GM23338 (cell line): Measurements from ENCODE around the gene DNAJC8. TPM values are rescaled to one million over a fixed set of nuclear protein-coding genes. Genes with fewer than 3 reads are reported as not detected.

Source experiments
- ATAC-seq: fragments of 200-7000 bp; cut with Tn5 transposase; 3 replicates; pipeline ENCODE4 v1.9.1; 2020
- DNase-seq: peaks from one replicate; pipeline ENCODE4 v3.0.0-alpha.2; 2015; ENCODE audit warnings: low spot score
- H2AFZ ChIP-seq: fragments of 200-600 bp; sonication (generic); 2 replicates; pipeline ENCODE4 v1.8.0; 2016; ENCODE audit warnings: antibody characterized with exemption, mild to moderate bottlenecking, moderate library complexity
- H3F3A ChIP-seq: fragments of 200-600 bp; sonication (generic); replicated peaks from 2 replicates; pipeline ENCODE4 v1.8.0; 2017; ENCODE audit warnings: antibody characterized with exemption, mixed run types, low read depth
- H3K27ac ChIP-seq: fragments of 200-600 bp; sonication (generic); 2 replicates; pipeline ENCODE4 v1.6.1; 2016; ENCODE audit warnings: low read depth
- H3K27me3 ChIP-seq: fragments of 200-600 bp; sonication (generic); 2 replicates; pipeline ENCODE4 v1.8.0; 2016; ENCODE audit warnings: mild to moderate bottlenecking, mixed run types, moderate library complexity; ENCODE audit not compliant: insufficient read depth
- H3K36me3 ChIP-seq: fragments of 200-600 bp; sonication (generic); 2 replicates; pipeline ENCODE4 v1.8.0; 2016; ENCODE audit warnings: mild to moderate bottlenecking; ENCODE audit not compliant: insufficient read depth
- H3K4me1 ChIP-seq: fragments of 200-600 bp; sonication (generic); 2 replicates; pipeline ENCODE4 v1.8.0; 2016; ENCODE audit warnings: mild to moderate bottlenecking, moderate library complexity; ENCODE audit not compliant: insufficient read depth
- H3K4me2 ChIP-seq: fragments of 200-600 bp; sonication (generic); 2 replicates; pipeline ENCODE4 v1.7.1; 2017; ENCODE audit warnings: mixed run types
- H3K4me3 ChIP-seq: fragments of 200-600 bp; sonication (generic); 2 replicates; pipeline ENCODE4 v1.6.1; 2016; ENCODE audit warnings: mixed run types
- H3K79me2 ChIP-seq: fragments of 200-600 bp; sonication (generic); replicated peaks from 2 replicates; pipeline ENCODE4 v1.8.0; 2017; ENCODE audit warnings: mild to moderate bottlenecking; ENCODE audit not compliant: insufficient read depth
- H3K9me2 ChIP-seq: fragments of 200-600 bp; sonication (generic); 2 replicates; pipeline ENCODE4 v1.8.0; 2017; ENCODE audit not compliant: insufficient read depth
- H4K20me1 ChIP-seq: fragments of 200-600 bp; sonication (generic); replicated peaks from 2 replicates; pipeline ENCODE4 v1.8.0; 2017; ENCODE audit warnings: mild to moderate bottlenecking; ENCODE audit not compliant: insufficient read depth
- H3K27ac Mint-ChIP-seq: 2 replicates; pipeline ENCODE4 v1.8.0; 2020; ENCODE audit warnings: inconsistent platforms, mild to moderate bottlenecking, moderate library complexity, mixed read lengths
- H3K27me3 Mint-ChIP-seq: 3 replicates; pipeline ENCODE4 v1.8.0; 2022; ENCODE audit warnings: low read depth, mild to moderate bottlenecking, moderate library complexity, mixed read lengths, inconsistent platforms; ENCODE audit not compliant: insufficient read depth, poor library complexity
- H3K36me3 Mint-ChIP-seq: 3 replicates; pipeline ENCODE4 v1.8.0; 2021; ENCODE audit warnings: low read depth, mild to moderate bottlenecking, inconsistent platforms, moderate library complexity, mixed read lengths
- H3K4me1 Mint-ChIP-seq: 3 replicates; pipeline ENCODE4 v1.8.0; 2020; ENCODE audit warnings: mild to moderate bottlenecking, inconsistent platforms, mixed read lengths
- H3K4me3 Mint-ChIP-seq: 3 replicates; pipeline ENCODE4 v1.8.0; 2021; ENCODE audit warnings: moderate library complexity, mild to moderate bottlenecking, inconsistent platforms, mixed read lengths
- H3K9me3 Mint-ChIP-seq: 3 replicates; pipeline ENCODE4 v1.8.0; 2020; ENCODE audit warnings: moderate library complexity, mild to moderate bottlenecking, inconsistent platforms, mixed read lengths
- CREB1 ChIP-seq: fragments of 250-450 bp; sonication (Bioruptor Pico); IDR thresholded peaks from 2 replicates; pipeline ENCODE4 v1.5.0; 2020; ENCODE audit warnings: low read depth, mild to moderate bottlenecking, moderate library complexity
- EZH2 ChIP-seq: fragments of 200-600 bp; sonication (generic); IDR thresholded peaks from one replicate; pipeline ENCODE4 v1.8.0; 2017; ENCODE audit warnings: antibody characterized with exemption, mild to moderate bottlenecking, low read depth; ENCODE audit not compliant: unreplicated experiment
- JUNB ChIP-seq: IDR thresholded peaks from one replicate; pipeline ENCODE4 v1.6.1; 2016; ENCODE audit warnings: antibody characterized with exemption; ENCODE audit not compliant: unreplicated experiment
- POLR2AphosphoS5 ChIP-seq: IDR thresholded peaks from 2 replicates; pipeline ENCODE4 v1.6.1; 2016; ENCODE audit warnings: antibody characterized with exemption, low read depth
- STAT1 ChIP-seq: IDR thresholded peaks from one replicate; pipeline ENCODE4 v1.6.1; 2016; ENCODE audit warnings: antibody characterized with exemption; ENCODE audit not compliant: unreplicated experiment
- ZNF114 ChIP-seq: fragments of 250-450 bp; sonication (Bioruptor Pico); IDR thresholded peaks from 2 replicates; pipeline ENCODE4 v1.5.0; 2020; ENCODE audit warnings: mild to moderate bottlenecking, moderate library complexity
- ZNF331 ChIP-seq: fragments of 250-450 bp; sonication (Bioruptor Pico); IDR thresholded peaks from 2 replicates; pipeline ENCODE4 v1.5.0; 2020; ENCODE audit warnings: low read depth, mild to moderate bottlenecking, moderate library complexity
- polyA plus RNA-seq: library from polyadenylated mRNA; unstranded; fragments of >200 nt; fragmentation: Nextera tagmentation; extraction: Ambion mirVana; gene quantifications from 2 replicates; pipeline ENCODE4 v1.2.1, GENCODE V29; 2016
- total RNA-seq: library from RNA; depleted of rRNA; stranded (reverse); fragments of >200 nt; shearing (Covaris generic); gene quantifications from 2 replicates; pipeline ENCODE4 v1.2.3, GENCODE V29; 2014
- TF ChIP-seq, protein P1 (sequence below): fragments of 250-450 bp; sonication (Bioruptor Pico); IDR thresholded peaks from 2 replicates; pipeline ENCODE4 v1.5.0; 2020; ENCODE audit warnings: mild to moderate bottlenecking, moderate library complexity
- TF ChIP-seq, protein P2 (sequence below), 2 experiments: fragments of 200-600 bp in 1 of 2; sonication (generic) in 1 of 2; conservative IDR thresholded peaks; 2 replicates each; pipeline versions ENCODE4 v1.5.1 to v1.6.1; 2016 to 2017; ENCODE audit warnings: antibody characterized with exemption in 2 of 2, low read depth in 2 of 2, mild to moderate bottlenecking in 2 of 2, moderate library complexity in 1 of 2
- TF ChIP-seq, protein P3 (sequence below): IDR thresholded peaks from 2 replicates; pipeline ENCODE4 v1.6.1; 2016; ENCODE audit warnings: antibody characterized with exemption

DNAJC8 gene
- total and polyA plus RNA-seq, 2 experiments from 2014 or later = 67.3 to 210 TPM

DNA sequence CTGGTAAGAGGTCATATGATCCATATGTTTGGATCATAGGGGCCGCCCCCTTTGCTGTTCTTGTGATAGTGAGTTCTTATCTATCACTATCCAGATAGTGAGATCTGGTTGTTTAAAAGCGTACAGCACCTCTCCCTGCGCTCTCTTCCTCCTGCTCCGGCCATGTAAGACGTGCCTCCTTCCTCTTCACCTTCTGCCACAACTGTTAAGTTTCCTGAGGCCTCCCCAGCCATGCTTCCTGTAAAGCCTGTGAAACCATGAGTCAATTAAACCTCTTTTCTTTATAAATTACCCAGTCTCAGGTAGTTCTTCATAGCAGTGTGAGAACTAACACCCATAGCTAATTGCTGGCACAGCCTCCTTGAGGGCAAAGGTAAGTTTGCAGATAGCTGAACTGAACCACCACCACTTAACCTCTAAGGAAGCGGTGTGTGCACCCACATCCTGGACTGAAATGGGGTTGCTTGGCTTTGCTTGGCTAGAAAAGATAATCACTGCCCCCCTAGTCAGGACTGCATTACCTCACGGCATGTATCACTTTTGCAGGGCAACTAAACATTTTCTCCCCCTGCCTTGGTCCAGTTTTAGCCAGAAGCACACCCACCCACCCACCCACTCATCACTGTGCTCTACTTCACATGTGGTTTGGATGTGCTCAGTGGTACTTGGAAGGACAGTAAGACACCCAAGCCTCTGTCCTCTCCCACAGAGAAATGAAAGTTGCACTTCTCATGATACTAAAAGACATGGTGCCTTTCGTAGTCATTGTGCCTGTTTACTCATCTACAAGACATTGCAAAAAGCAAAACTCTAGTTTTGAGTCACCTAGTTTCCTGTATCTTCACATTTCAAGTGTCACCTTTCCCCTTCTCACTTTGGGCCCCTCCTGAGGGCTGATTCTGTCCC lies 33.2 kb downstream of the DNAJC8 start:
- no peak overlapping the region for H3K4me3 ChIP-seq
- H3K36me3 ChIP-seq = peaks cover 38% of the 10 kb centered on the region
- H3K4me1 ChIP-seq = peaks cover 24% of the 10 kb centered on the region
- no peak overlapping the region for H3K27ac ChIP-seq
- no peak overlapping the region for H3K4me3 Mint-ChIP-seq
- no peak overlapping the region for H2AFZ ChIP-seq
- no peaks in the 10 kb centered on the region for H3K79me2 ChIP-seq
- no peaks in the 10 kb centered on the region for H3K9me2 ChIP-seq
- peaks cover 56% of the 10 kb centered on the region for H3K36me3 Mint-ChIP-seq
- H3K4me1 Mint-ChIP-seq = peaks cover 19% of the 10 kb centered on the region
- peaks cover 21% of the 10 kb centered on the region; the same call in 1 of the 2 replicates for H3F3A ChIP-seq
- H3K27ac Mint-ChIP-seq = no peak overlapping the region
- H3K4me2 ChIP-seq = no peak overlapping the region
- ATAC-seq (no peak), DNase-seq (no peak)
- H4K20me1 ChIP-seq = peaks cover 2% of the 10 kb centered on the region; the same call in 1 of the 2 replicates
- no peaks in the 10 kb centered on the region for H3K27me3 ChIP-seq
- no peaks in the 10 kb centered on the region for H3K9me3 Mint-ChIP-seq
- TF ChIP-seq, protein P1, sequence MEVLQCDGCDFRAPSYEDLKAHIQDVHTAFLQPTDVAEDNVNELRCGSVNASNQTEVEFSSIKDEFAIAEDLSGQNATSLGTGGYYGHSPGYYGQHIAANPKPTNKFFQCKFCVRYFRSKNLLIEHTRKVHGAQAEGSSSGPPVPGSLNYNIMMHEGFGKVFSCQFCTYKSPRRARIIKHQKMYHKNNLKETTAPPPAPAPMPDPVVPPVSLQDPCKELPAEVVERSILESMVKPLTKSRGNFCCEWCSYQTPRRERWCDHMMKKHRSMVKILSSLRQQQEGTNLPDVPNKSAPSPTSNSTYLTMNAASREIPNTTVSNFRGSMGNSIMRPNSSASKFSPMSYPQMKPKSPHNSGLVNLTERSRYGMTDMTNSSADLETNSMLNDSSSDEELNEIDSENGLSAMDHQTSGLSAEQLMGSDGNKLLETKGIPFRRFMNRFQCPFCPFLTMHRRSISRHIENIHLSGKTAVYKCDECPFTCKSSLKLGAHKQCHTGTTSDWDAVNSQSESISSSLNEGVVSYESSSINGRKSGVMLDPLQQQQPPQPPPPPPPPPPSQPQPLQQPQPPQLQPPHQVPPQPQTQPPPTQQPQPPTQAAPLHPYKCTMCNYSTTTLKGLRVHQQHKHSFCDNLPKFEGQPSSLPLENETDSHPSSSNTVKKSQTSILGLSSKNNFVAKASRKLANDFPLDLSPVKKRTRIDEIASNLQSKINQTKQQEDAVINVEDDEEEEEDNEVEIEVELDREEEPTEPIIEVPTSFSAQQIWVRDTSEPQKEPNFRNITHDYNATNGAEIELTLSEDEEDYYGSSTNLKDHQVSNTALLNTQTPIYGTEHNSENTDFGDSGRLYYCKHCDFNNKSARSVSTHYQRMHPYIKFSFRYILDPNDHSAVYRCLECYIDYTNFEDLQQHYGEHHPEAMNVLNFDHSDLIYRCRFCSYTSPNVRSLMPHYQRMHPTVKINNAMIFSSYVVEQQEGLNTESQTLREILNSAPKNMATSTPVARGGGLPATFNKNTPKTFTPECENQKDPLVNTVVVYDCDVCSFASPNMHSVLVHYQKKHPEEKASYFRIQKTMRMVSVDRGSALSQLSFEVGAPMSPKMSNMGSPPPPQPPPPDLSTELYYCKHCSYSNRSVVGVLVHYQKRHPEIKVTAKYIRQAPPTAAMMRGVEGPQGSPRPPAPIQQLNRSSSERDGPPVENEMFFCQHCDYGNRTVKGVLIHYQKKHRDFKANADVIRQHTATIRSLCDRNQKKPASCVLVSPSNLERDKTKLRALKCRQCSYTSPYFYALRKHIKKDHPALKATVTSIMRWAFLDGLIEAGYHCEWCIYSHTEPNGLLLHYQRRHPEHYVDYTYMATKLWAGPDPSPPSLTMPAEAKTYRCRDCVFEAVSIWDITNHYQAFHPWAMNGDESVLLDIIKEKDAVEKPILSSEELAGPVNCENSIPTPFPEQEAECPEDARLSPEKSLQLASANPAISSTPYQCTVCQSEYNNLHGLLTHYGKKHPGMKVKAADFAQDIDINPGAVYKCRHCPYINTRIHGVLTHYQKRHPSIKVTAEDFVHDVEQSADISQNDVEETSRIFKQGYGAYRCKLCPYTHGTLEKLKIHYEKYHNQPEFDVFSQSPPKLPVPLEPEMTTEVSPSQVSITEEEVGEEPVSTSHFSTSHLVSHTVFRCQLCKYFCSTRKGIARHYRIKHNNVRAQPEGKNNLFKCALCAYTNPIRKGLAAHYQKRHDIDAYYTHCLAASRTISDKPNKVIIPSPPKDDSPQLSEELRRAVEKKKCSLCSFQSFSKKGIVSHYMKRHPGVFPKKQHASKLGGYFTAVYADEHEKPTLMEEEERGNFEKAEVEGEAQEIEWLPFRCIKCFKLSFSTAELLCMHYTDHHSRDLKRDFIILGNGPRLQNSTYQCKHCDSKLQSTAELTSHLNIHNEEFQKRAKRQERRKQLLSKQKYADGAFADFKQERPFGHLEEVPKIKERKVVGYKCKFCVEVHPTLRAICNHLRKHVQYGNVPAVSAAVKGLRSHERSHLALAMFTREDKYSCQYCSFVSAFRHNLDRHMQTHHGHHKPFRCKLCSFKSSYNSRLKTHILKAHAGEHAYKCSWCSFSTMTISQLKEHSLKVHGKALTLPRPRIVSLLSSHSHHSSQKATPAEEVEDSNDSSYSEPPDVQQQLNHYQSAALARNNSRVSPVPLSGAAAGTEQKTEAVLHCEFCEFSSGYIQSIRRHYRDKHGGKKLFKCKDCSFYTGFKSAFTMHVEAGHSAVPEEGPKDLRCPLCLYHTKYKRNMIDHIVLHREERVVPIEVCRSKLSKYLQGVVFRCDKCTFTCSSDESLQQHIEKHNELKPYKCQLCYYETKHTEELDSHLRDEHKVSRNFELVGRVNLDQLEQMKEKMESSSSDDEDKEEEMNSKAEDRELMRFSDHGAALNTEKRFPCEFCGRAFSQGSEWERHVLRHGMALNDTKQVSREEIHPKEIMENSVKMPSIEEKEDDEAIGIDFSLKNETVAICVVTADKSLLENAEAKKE (CRISPR knock-in tag) = no peak
- TF ChIP-seq JUNB = no peak
- peaks cover 10% of the 10 kb centered on the region for H3K27me3 Mint-ChIP-seq

DNA sequence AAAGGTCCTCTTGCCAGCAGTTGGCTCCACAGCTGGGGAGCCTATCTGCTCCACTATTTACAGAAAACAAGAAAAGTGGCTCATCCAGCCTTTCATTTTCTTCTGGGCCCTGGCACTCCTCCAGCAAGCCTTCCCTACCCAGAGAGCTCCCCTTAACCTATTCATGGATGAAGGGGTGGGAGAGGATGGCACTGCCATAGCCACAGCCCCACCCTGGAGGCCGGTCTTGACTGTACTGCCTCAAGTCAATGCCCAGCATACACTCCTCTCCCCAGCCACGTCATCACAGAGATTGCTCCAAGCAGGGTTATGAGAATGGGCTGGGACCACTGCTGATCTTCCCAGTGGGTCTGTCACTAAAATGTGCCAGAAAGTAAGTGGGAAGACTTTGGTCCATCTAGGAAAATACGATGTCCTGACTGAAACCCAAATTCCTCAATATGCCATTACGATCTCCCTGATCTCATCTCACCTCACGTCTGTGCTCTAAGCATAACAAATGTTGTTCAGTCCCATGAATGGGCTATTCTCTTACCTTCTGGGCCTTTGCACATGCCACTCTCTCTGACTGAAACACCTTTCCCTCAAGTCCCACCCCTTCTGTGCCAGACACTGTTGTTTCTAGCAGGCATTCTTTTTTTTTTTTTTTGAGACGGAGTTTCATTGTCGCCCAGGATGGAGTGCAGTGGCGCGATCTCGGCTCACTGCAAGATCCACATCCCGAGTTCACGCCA lies 35.0 kb downstream of the DNAJC8 start:
- no peaks in the 10 kb centered on the region for H3K9me3 Mint-ChIP-seq
- H2AFZ ChIP-seq = no peak overlapping the region
- peaks cover 23% of the 10 kb centered on the region for H3K36me3 ChIP-seq
- TF ChIP-seq ZNF114 (CRISPR knock-in tag) = no peak
- TF ChIP-seq JUNB = no peak
- TF ChIP-seq EZH2 = no peak
- no peak for TF ChIP-seq POLR2AphosphoS5
- TF ChIP-seq ZNF331 (CRISPR knock-in tag) = no peak
- TF ChIP-seq CREB1 (CRISPR knock-in tag) = no peak
- no peak for TF ChIP-seq STAT1
- TF ChIP-seq, protein P2, sequence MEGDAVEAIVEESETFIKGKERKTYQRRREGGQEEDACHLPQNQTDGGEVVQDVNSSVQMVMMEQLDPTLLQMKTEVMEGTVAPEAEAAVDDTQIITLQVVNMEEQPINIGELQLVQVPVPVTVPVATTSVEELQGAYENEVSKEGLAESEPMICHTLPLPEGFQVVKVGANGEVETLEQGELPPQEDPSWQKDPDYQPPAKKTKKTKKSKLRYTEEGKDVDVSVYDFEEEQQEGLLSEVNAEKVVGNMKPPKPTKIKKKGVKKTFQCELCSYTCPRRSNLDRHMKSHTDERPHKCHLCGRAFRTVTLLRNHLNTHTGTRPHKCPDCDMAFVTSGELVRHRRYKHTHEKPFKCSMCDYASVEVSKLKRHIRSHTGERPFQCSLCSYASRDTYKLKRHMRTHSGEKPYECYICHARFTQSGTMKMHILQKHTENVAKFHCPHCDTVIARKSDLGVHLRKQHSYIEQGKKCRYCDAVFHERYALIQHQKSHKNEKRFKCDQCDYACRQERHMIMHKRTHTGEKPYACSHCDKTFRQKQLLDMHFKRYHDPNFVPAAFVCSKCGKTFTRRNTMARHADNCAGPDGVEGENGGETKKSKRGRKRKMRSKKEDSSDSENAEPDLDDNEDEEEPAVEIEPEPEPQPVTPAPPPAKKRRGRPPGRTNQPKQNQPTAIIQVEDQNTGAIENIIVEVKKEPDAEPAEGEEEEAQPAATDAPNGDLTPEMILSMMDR (conservative IDR thresholded peaks at IDR 0.05; ENCODE audit: low read depth in 2 of 2) = no peak
- TF ChIP-seq, protein P3, sequence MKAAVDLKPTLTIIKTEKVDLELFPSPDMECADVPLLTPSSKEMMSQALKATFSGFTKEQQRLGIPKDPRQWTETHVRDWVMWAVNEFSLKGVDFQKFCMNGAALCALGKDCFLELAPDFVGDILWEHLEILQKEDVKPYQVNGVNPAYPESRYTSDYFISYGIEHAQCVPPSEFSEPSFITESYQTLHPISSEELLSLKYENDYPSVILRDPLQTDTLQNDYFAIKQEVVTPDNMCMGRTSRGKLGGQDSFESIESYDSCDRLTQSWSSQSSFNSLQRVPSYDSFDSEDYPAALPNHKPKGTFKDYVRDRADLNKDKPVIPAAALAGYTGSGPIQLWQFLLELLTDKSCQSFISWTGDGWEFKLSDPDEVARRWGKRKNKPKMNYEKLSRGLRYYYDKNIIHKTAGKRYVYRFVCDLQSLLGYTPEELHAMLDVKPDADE = no peak

More for the DNA sequence above, 35.0 kb downstream of the DNAJC8 start:
- DNase-seq (no peak), ATAC-seq (no peak)
- no peak overlapping the region for H3K4me2 ChIP-seq
- peak overlapping the region; percentile 32; the same call in 1 of the 2 replicates for H3K27ac Mint-ChIP-seq
- peaks cover 21% of the 10 kb centered on the region; the same call in 1 of the 2 replicates for H3F3A ChIP-seq
- H3K4me1 ChIP-seq = peaks cover 30% of the 10 kb centered on the region
- H3K4me3 Mint-ChIP-seq = no peak overlapping the region; the same call in 2 of the 3 replicates
- no peaks in the 10 kb centered on the region for H3K27me3 ChIP-seq
- H4K20me1 ChIP-seq = peaks cover 2% of the 10 kb centered on the region; the same call in 1 of the 2 replicates
- H3K9me2 ChIP-seq = no peaks in the 10 kb centered on the region
- no peaks in the 10 kb centered on the region for H3K79me2 ChIP-seq
- peaks cover 41% of the 10 kb centered on the region for H3K36me3 Mint-ChIP-seq
- H3K4me3 ChIP-seq = no peak overlapping the region
- peaks cover 28% of the 10 kb centered on the region for H3K4me1 Mint-ChIP-seq
- H3K27ac ChIP-seq = peak overlapping the region; percentile 86; the same call in 1 of the 2 replicates
- H3K27me3 Mint-ChIP-seq = peaks cover 14% of the 10 kb centered on the region
